Uterus (tissue), 2 donors: ENCODE results near the gene STK39.

ENCODE experiments used
- CTCF ChIP-seq, 4 experiments: fragments of 200-600 bp in 2 of 4; fragments of 450-650 bp in 2 of 4; sonication (generic) in 2 of 4; IDR thresholded peaks; one replicate each; pipeline ENCODE4 v1.5.1; 2016 to 2019; ENCODE audit warnings: antibody characterized with exemption in 4 of 4, mild to moderate bottlenecking in 2 of 4, moderate library complexity in 1 of 4
- POLR2A ChIP-seq, 2 donors: fragments of 450-650 bp; IDR thresholded peaks; one replicate each; pipeline ENCODE4 v1.6.1; 2016; ENCODE audit warnings: antibody characterized with exemption in 2 of 2, mild to moderate bottlenecking in 1 of 2, moderate library complexity in 1 of 2

DNA sequence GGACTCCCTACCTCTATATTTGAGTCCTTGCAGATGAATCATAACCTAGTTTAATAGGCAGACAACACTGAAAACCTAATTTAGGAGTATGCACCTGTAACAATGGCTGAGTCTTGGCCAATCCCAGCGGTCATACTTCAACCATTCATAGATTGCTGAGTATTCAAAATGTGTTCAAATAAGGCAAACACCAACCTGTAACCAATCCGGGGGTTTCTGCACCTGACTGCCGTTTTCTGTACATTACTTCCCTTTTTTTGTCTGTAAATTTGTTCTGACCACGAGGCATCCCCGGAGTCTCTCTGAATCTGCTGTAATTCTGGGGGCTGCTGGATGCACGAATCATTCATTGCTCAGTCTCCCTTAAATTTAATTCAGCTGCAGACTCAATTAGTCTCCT is 338.6 kb downstream of the STK39 start:
- no peak for TF ChIP-seq POLR2A (IDR thresholded peaks at IDR 0.05)
- no peak for TF ChIP-seq CTCF (IDR thresholded peaks at IDR 0.05)
